GM23248 (cell line): ENCODE measurements around the gene CDH13. TPM values are rescaled to one million over a fixed set of nuclear protein-coding genes. Genes with fewer than 3 reads are reported as not detected.
A peak's percentile ranks its signal among the peaks of the same experiment; 100 is the strongest.

ENCODE experiments used
- DNase-seq: peaks from one replicate; pipeline ENCODE4 v3.0.0-alpha.2; 2015
- H2AFZ ChIP-seq: fragments of 200-600 bp; sonication (generic); 2 replicates; pipeline ENCODE4 v1.6.1; 2016; ENCODE audit warnings: antibody characterized with exemption
- H3F3A ChIP-seq: fragments of 200-600 bp; sonication (generic); 2 replicates; pipeline ENCODE4 v1.6.1; 2016; ENCODE audit warnings: mild to moderate bottlenecking, antibody characterized with exemption, mixed run types; ENCODE audit not compliant: insufficient read depth
- H3K27ac ChIP-seq: fragments of 200-600 bp; sonication (generic); 2 replicates; pipeline ENCODE4 v1.5.1; 2016; ENCODE audit warnings: mild to moderate bottlenecking
- H3K27me3 ChIP-seq: fragments of 200-600 bp; sonication (generic); replicated peaks from 2 replicates; pipeline ENCODE4 v1.6.1; 2016; ENCODE audit warnings: mild to moderate bottlenecking; ENCODE audit not compliant: insufficient read depth
- H3K36me3 ChIP-seq: fragments of 200-600 bp; sonication (generic); 2 replicates; pipeline ENCODE4 v1.6.1; 2016; ENCODE audit warnings: low read depth, mild to moderate bottlenecking
- H3K4me1 ChIP-seq: fragments of 200-600 bp; sonication (generic); 2 replicates; pipeline ENCODE4 v1.6.1; 2016; ENCODE audit warnings: mild to moderate bottlenecking; ENCODE audit not compliant: insufficient read depth
- H3K4me2 ChIP-seq: fragments of 200-600 bp; sonication (generic); one replicate; pipeline ENCODE4 v1.6.1; 2016; ENCODE audit warnings: mild to moderate bottlenecking; ENCODE audit not compliant: unreplicated experiment
- H3K4me3 ChIP-seq: fragments of 200-600 bp; sonication (generic); 2 replicates; pipeline ENCODE4 v1.5.1; 2016; ENCODE audit warnings: mild to moderate bottlenecking
- H3K79me2 ChIP-seq: fragments of 200-600 bp; sonication (generic); 2 replicates; pipeline ENCODE4 v1.6.1; 2016; ENCODE audit warnings: mild to moderate bottlenecking; ENCODE audit not compliant: insufficient read depth
- H3K9ac ChIP-seq: fragments of 200-600 bp; sonication (generic); 2 replicates; pipeline ENCODE4 v1.6.1; 2016; ENCODE audit warnings: mild to moderate bottlenecking
- H3K9me2 ChIP-seq: fragments of 200-600 bp; sonication (generic); 2 replicates; pipeline ENCODE4 v1.6.1; 2016; ENCODE audit warnings: mixed run types, mild to moderate bottlenecking, moderate library complexity; ENCODE audit not compliant: insufficient read depth
- H3K9me3 ChIP-seq: fragments of 200-600 bp; sonication (generic); one replicate; pipeline ENCODE4 v1.6.1; 2017; ENCODE audit warnings: low read depth
- H4K20me1 ChIP-seq: fragments of 200-600 bp; sonication (generic); 2 replicates; pipeline ENCODE4 v1.6.0; 2016; ENCODE audit not compliant: insufficient read depth
- EZH2 ChIP-seq: fragments of 200-600 bp; sonication (generic); IDR thresholded peaks from 2 replicates; pipeline ENCODE4 v1.6.1; 2018; ENCODE audit warnings: antibody characterized with exemption, mild to moderate bottlenecking; ENCODE audit not compliant: insufficient read depth, poor library complexity, severe bottlenecking
- EZH2phosphoT487 ChIP-seq: fragments of 200-600 bp; sonication (generic); IDR thresholded peaks from 2 replicates; pipeline ENCODE4 v1.6.1; 2018; ENCODE audit warnings: antibody characterized with exemption, moderate library complexity, mild to moderate bottlenecking, low read depth; ENCODE audit not compliant: insufficient read depth
- WGBS, 2 experiments: methylation state at CpG; one replicate each; pipeline ENCODE4 v1.1.6; 2015 to 2017; ENCODE audit warnings: low lambda C conversion rate in 2 of 2, low coverage in 1 of 2; ENCODE audit errors: missing lambda C conversion rate in 2 of 2; 5-methylcytosine and 5-hydroxymethylcytosine counted together
- in situ Hi-C: fragments of 300-500 bp; cut with MboI; formaldehyde crosslinking; loops from 2 replicates; pipeline ENCODE4 v1.15.0; 2020
- microRNA counts: library from miRNA; unstranded; fragments of <30 nt; microRNA quantifications from one replicate; lab custom pipeline; 2016
- microRNA-seq: library from miRNA; unstranded; fragments of <30 nt; microRNA quantifications from one replicate; pipeline ENCODE4, GENCODE V29; 2016; ENCODE audit warnings: borderline number of aligned reads
- polyA plus RNA-seq: library from polyadenylated mRNA; unstranded; fragments of >200 nt; fragmentation: Nextera tagmentation; extraction: Ambion mirVana; gene quantifications from 2 replicates; pipeline ENCODE4 v1.2.1, GENCODE V29; 2016
- small RNA-seq: library from RNA; depleted of rRNA; stranded (forward); fragments of <200 nt; gene quantifications from one replicate; pipeline ENCODE3, GENCODE V24; 2014; ENCODE audit warnings: low read depth, low replicate concordance
- total RNA-seq: library from RNA; depleted of rRNA; stranded (reverse); fragments of >200 nt; shearing (Covaris generic); gene quantifications from 2 replicates; pipeline ENCODE4 v1.2.3, GENCODE V29; 2014

CDH13 gene
- total and polyA plus RNA-seq, 2 experiments from 2014 or later: 51.0 to 52.8 TPM

DNA sequence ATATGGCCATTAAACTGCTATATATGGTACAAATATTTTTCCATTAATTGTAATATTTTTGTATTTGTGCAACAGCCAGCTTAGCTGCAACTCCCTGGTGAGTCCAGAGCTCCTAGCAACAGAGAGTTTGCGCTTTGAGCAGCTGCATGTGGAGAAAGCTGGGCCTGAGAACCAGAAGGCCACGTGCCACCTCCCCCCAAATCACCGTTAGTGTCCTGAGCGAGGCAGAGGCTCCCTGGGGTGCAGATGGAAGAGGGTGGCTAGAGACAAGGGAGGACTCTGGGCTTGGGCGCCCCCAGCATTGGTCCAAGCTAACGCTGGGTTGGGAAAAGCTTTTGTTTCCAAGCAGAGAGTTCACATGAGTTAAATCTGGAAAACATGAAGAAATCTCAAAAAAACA lies 1222.7 kb downstream of the CDH13 start:
- in situ Hi-C loops: no loop called here
- H4K20me1 ChIP-seq: no peaks in the 10 kb centered on the region
- H3K4me2 ChIP-seq: no peak overlapping the region
- peaks cover 14% of the 10 kb centered on the region for H3K27me3 ChIP-seq
- TF ChIP-seq EZH2phosphoT487 (no peak), EZH2 (no peak)
- 44 to 45% methylated on average over 6 of the region's 6 CpGs for WGBS, 2 experiments
- H2AFZ ChIP-seq: no peak overlapping the region
- no peaks in the 10 kb centered on the region for H3F3A ChIP-seq
- no peaks in the 10 kb centered on the region for H3K4me1 ChIP-seq
- no peak for DNase-seq
- H3K9me3 ChIP-seq: no peaks in the 10 kb centered on the region
- H3K9ac ChIP-seq: no peak overlapping the region
- H3K79me2 ChIP-seq: no peaks in the 10 kb centered on the region
- H3K36me3 ChIP-seq: no peaks in the 10 kb centered on the region
- no peaks in the 10 kb centered on the region for H3K9me2 ChIP-seq
- no peak overlapping the region for H3K4me3 ChIP-seq
- no peak overlapping the region for H3K27ac ChIP-seq

MicroRNAs encoded within 50 kb of the gene (microRNA counts, 767-probe panel; counts per million panel counts)
- 447 counts per million, percentile 86 among the panel's probes with 10 or more counts for microRNA hsa-miR-3182 (lab: Ali Mortazavi, UCI)

Small RNA genes lying within 50 kb of the gene (microRNA-seq; reads per million reads assigned to microRNA genes)
- gene MIR3182: not detected
- gene MIR8058: not detected

Small RNA genes lying within 50 kb of the gene (small RNA-seq; reads per million reads assigned to genes)
- not detected for gene AC099506.2
- not detected for gene MIR3182
- not detected for gene MIR8058
